GM12878 (cell line): ENCODE measurements around the gene ZFC3H1. TPM values are rescaled to one million over a fixed set of nuclear protein-coding genes. Genes with fewer than 3 reads are reported as not detected.

ENCODE experiments used
- ATAC-seq: fragments of 200-7000 bp; cut with Tn5 transposase; 3 replicates; pipeline ENCODE4 v1.9.1; 2020; ENCODE audit warnings: mild to moderate bottlenecking, moderate library complexity
- BruUV-seq: library from RNA; stranded (reverse); fragments of 400-500 nt; replicated peaks from 2 replicates; lab custom pipeline; 2021; lab: Mats Ljungman, UMichigan
- CTCF ChIA-PET: fragments of 300-600 bp; sonication (Branson Sonifier 250); formaldehyde crosslinking; extraction: SDS; loops from one replicate; lab custom pipeline; 2021; ENCODE audit warnings: inconsistent platforms; lab: Yijun Ruan, JAX
- POLR2A ChIA-PET: fragments of 350-600 bp; formaldehyde crosslinking; extraction: SDS; loops from one replicate; lab custom pipeline; 2021; ENCODE audit warnings: inconsistent platforms; lab: Charles Lee
- RAD21 ChIA-PET: fragments of 300-600 bp; sonication (Branson Sonifier 250); formaldehyde crosslinking; loops from one replicate; lab custom pipeline; 2023; ENCODE audit warnings: antibody characterized with exemption; ENCODE audit not compliant: unreplicated experiment; lab: Charles Lee
- SMC1A ChIA-PET: fragments of 300-600 bp; sonication (Branson Sonifier 250); formaldehyde crosslinking; loops from one replicate; lab custom pipeline; 2023; ENCODE audit not compliant: unreplicated experiment, uncharacterized antibody; lab: Charles Lee
- DNase-seq: peaks from one replicate; pipeline ENCODE4 v3.0.0-alpha.2; 2011; ENCODE audit warnings: low read depth, low spot score
- FAIRE-seq: peaks from 3 replicates; lab custom pipeline; 2011; peaks lifted over from hg19 to GRCh38; lab: Jason Lieb, UNC
- H2AFZ ChIP-seq: 2 replicates; pipeline ENCODE4 v1.6.0; 2011; ENCODE audit warnings: low read depth, low read length, control low read depth; ENCODE audit not compliant: control insufficient read depth
- H3K27ac ChIP-seq: 2 replicates; pipeline ENCODE4 v1.5.1; 2011; ENCODE audit warnings: control low read depth; ENCODE audit not compliant: control insufficient read depth, insufficient read depth
- H3K27me3 ChIP-seq, 2 experiments: replicated peaks in 1 of 2; 2 replicates each; pipeline versions ENCODE4 v1.6.0 to v1.6.1; 2011; ENCODE audit warnings: low read length in 1 of 2; ENCODE audit not compliant: control insufficient read depth in 2 of 2, insufficient read depth in 2 of 2
- H3K36me3 ChIP-seq, 2 experiments: 2 replicates each; pipeline ENCODE4 v1.5.1; 2011; ENCODE audit warnings: low read length in 1 of 2; ENCODE audit not compliant: control insufficient read depth in 2 of 2, insufficient read depth in 2 of 2
- H3K4me1 ChIP-seq: 2 replicates; pipeline ENCODE4 v1.6.1; 2011; ENCODE audit warnings: mild to moderate bottlenecking, low read length, moderate library complexity, mixed read lengths; ENCODE audit not compliant: control insufficient read depth, insufficient read depth
- H3K4me2 ChIP-seq: 2 replicates; pipeline ENCODE4 v1.6.0; 2011; ENCODE audit warnings: control low read depth; ENCODE audit not compliant: control insufficient read depth, insufficient read depth
- H3K4me3 ChIP-seq: fragments of 200-600 bp; sonication (generic); 2 replicates; pipeline ENCODE4 v1.5.1; 2016
- H3K79me2 ChIP-seq: 2 replicates; pipeline ENCODE4 v1.6.0; 2011; ENCODE audit warnings: low read length; ENCODE audit not compliant: control insufficient read depth, insufficient read depth
- H3K9ac ChIP-seq: 2 replicates; pipeline ENCODE4 v1.8.0; 2011; ENCODE audit warnings: low read length, control low read depth, mixed read lengths; ENCODE audit not compliant: control insufficient read depth, insufficient read depth
- H3K9me3 ChIP-seq: replicated peaks from 3 replicates; pipeline ENCODE4 v1.5.1; 2011; ENCODE audit warnings: mild to moderate bottlenecking, low read length; ENCODE audit not compliant: control insufficient read depth, insufficient read depth
- H4K20me1 ChIP-seq: 2 replicates; pipeline ENCODE4 v1.6.0; 2011; ENCODE audit not compliant: control insufficient read depth, insufficient read depth
- BHLHE40 ChIP-seq, 2 experiments: fragments of 450-650 bp in 1 of 2; IDR thresholded peaks; 2 replicates each; pipeline ENCODE4 v1.6.1; 2011 to 2017; ENCODE audit warnings: low read depth in 2 of 2, borderline replicate concordance in 1 of 2, improper control_type of control experiment in 1 of 2, low read length in 1 of 2, mild to moderate bottlenecking in 1 of 2
- EGR1 ChIP-seq, 2 experiments: IDR thresholded peaks; 1 replicate in 1 of 2; 2 replicates in 1 of 2; pipeline ENCODE4 v1.6.1; 2011 to 2012; ENCODE audit warnings: low read depth in 2 of 2, low read length in 2 of 2, borderline replicate concordance in 1 of 2, mild to moderate bottlenecking in 1 of 2, moderate library complexity in 1 of 2
- EP300 ChIP-seq, 2 experiments: fragments of 150-350 bp in 1 of 2; IDR thresholded peaks; 2 replicates each; pipeline ENCODE4 v1.6.1; 2011 to 2012; ENCODE audit warnings: low read depth in 2 of 2, low read length in 2 of 2, borderline replicate concordance in 1 of 2, improper control_type of control experiment in 1 of 2, inconsistent platforms in 1 of 2; ENCODE audit not compliant: control insufficient read depth in 1 of 2
- FOS ChIP-seq: IDR thresholded peaks from 3 replicates; pipeline ENCODE4 v1.6.1; 2011; ENCODE audit warnings: borderline replicate concordance; ENCODE audit not compliant: insufficient read length; ENCODE audit errors: extremely low read depth
- POU2F2 ChIP-seq: IDR thresholded peaks from 3 replicates; pipeline ENCODE4 v1.6.1; 2011; ENCODE audit warnings: low read depth, mild to moderate bottlenecking, low read length, borderline replicate concordance
- TCF12 ChIP-seq: IDR thresholded peaks from 2 replicates; pipeline ENCODE4 v1.6.1; 2011; ENCODE audit warnings: low read depth, mild to moderate bottlenecking, low read length
- TCF3 ChIP-seq: IDR thresholded peaks from 2 replicates; pipeline ENCODE4 v1.6.1; 2012; ENCODE audit warnings: low read depth, mild to moderate bottlenecking, low read length, borderline replicate concordance; ENCODE audit not compliant: insufficient read depth
- WGBS: methylation state at CpG from one replicate; pipeline ENCODE4 v1.1.6; 2016; ENCODE audit warnings: low lambda C conversion rate; ENCODE audit not compliant: insufficient replicate concordance, insufficient coverage; ENCODE audit errors: missing lambda C conversion rate; 5-methylcytosine and 5-hydroxymethylcytosine counted together
- in situ Hi-C: fragments of 300-500 bp; cut with MboI; formaldehyde crosslinking; loops from 9 replicates; pipeline ENCODE4 v1.14.3; 2018; ENCODE audit warnings: mixed read lengths
- intact Hi-C: fragments of 100-400 bp; cut with micrococcal nuclease; formaldehyde crosslinking; loops from one replicate; pipeline ENCODE4 v1.14.2; 2022; ENCODE audit not compliant: unreplicated experiment
- polyA plus RNA-seq, 11 experiments: library from polyadenylated mRNA; depleted of rRNA in 4 of 11; unstranded in 6 of 11; stranded (reverse) in 5 of 11; fragments of >200 nt; fragmentation: Nextera tagmentation in 4 of 11; fragmentation: Illumina TruSeq in 1 of 11; extraction: Ambion mirVana in 4 of 11; extraction: Trizol in 1 of 11; gene quantifications; 1 replicate in 1 of 11; 2 replicates in 10 of 11; pipeline versions ENCODE4 v1.2.1 to v1.2.3, GENCODE V29; 2011 to 2016; ENCODE audit warnings: inconsistent platforms in 2 of 11, missing spikeins in 2 of 11, low read depth in 1 of 11
- total RNA-seq, 4 experiments: library from RNA; depleted of rRNA in 3 of 4; stranded (reverse); fragments of >200 nt in 3 of 4; fragmentation: Illumina TruSeq in 1 of 4; extraction: Trizol in 1 of 4; gene quantifications; 2 replicates each; pipeline versions ENCODE4 v1.2.1 to v1.2.3, GENCODE V29; 2013 to 2021

Gene ZFC3H1
- total and polyA plus RNA-seq, 10 of the 15 experiments (the other 5 are each of a cell fraction or from before 2014, with no cell fraction given) = 11.2 to 88.7 (median 25.9) TPM

DNA sequence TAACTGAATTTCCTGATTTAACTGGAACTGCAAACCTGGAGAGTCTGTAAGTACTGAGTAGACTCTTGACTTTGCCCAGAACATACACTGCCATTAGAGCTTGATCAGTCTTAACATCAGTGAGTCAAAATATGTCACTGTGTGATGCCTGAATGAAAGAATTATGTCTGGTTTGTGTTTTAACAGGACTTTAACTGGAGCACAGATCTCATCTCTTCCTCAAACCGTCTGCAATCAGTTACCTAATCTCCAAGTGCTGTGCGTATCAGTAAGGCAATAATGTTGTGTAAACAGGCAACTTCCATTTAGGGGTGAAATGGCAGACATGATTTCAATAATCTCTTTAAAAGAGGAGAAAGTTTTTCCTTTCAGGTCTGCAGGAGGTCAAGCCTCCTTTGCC is 97.0 kb downstream of the ZFC3H1 start:
- no peak overlapping the region for H3K9ac ChIP-seq
- WGBS = 56% methylated on average over 2 of the region's 2 CpGs
- intact Hi-C loops = no loop called here
- H3K79me2 ChIP-seq = no peaks in the 10 kb centered on the region
- RAD21 ChIA-PET = no interaction called here
- H4K20me1 ChIP-seq = no peaks in the 10 kb centered on the region
- SMC1A ChIA-PET = no interaction called here
- POLR2A ChIA-PET = no interaction called here
- no peaks in the 10 kb centered on the region for H3K4me1 ChIP-seq
- no peak overlapping the region for H3K4me3 ChIP-seq
- H3K9me3 ChIP-seq = no peaks in the 10 kb centered on the region
- no peak for DNase-seq
- FAIRE-seq = no peak
- TF ChIP-seq EP300 (IDR thresholded peaks at IDR 0.05; ENCODE audit: borderline replicate concordance in 1 of 2, control insufficient read depth in 1 of 2, low read depth in 2 of 2, low read length in 2 of 2) (no peak), EGR1 (IDR thresholded peaks at IDR 0.05; ENCODE audit: borderline replicate concordance in 1 of 2, low read depth in 2 of 2, low read length in 2 of 2) (no peak), BHLHE40 (IDR thresholded peaks at IDR 0.05; ENCODE audit: borderline replicate concordance in 1 of 2, low read depth in 2 of 2, low read length in 1 of 2) (no peak), FOS (no peak), POU2F2 (no peak), TCF12 (no peak)
- H3K4me2 ChIP-seq = no peak overlapping the region
- no peak for ATAC-seq
- in situ Hi-C loops = no loop called here
- H2AFZ ChIP-seq = no peak overlapping the region
- no peaks in the 10 kb centered on the region for H3K27me3 ChIP-seq
- no peaks in the 10 kb centered on the region for H3K36me3 ChIP-seq
- BruUV-seq = no TSS peak
- CTCF ChIA-PET = no interaction called here
- no peak overlapping the region for H3K27ac ChIP-seq

DNA sequence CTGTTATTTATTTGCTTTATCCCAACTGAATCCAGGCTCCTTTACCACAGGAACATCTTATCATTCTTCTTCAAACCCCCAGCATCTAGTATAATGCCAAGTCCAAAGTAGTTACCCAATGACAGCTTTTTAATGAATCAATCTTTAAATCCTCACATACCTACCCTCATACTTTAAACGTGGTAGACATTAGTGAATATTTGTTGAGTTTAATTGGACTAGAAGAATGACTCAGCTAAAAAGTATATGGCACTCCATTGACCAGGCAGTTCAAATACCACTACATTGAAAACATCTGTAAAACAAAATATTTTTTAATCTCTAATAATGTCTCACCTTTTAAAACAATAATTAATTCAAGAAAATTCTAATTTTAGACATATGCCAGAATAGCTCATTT is 98.1 kb downstream of the ZFC3H1 start:
- Histone ChIP-seq H3K4me1 (no peaks in the 10 kb centered on the region), H3K4me3 (no peak overlapping the region), H3K9ac (no peak overlapping the region), H3K27ac (no peak overlapping the region), H3K4me2 (no peak overlapping the region), H3K36me3 (no peaks in the 10 kb centered on the region), H2AFZ (no peak overlapping the region), H3K27me3 (no peaks in the 10 kb centered on the region; a peak in 1 of 4 replicates), H4K20me1 (no peaks in the 10 kb centered on the region), H3K9me3 (no peaks in the 10 kb centered on the region), H3K79me2 (no peaks in the 10 kb centered on the region)
- FAIRE-seq (no peak), DNase-seq (no peak), ATAC-seq (no peak)
- RAD21 ChIA-PET = no interaction called here
- POLR2A ChIA-PET = no interaction called here
- CTCF ChIA-PET = interaction anchor here (0.9 to 1.4 kb wide), 4 partner anchors 13 to 182 kb away, joined by 3 to 4 read pairs (median 4); no protein-coding TSS in a partner anchor
- intact Hi-C loops (no loop called here), in situ Hi-C loops (no loop called here)
- SMC1A ChIA-PET = interaction anchor here (1.0 kb wide), 1 partner anchor 206 kb away, joined by 4 read pairs; no protein-coding TSS in a partner anchor
- BruUV-seq = no TSS peak
- no peak for TF ChIP-seq TCF3
- 4% methylated on average over 1 of the region's 1 CpG for WGBS
